ENCODE data around the gene AMPD3.

DNA sequence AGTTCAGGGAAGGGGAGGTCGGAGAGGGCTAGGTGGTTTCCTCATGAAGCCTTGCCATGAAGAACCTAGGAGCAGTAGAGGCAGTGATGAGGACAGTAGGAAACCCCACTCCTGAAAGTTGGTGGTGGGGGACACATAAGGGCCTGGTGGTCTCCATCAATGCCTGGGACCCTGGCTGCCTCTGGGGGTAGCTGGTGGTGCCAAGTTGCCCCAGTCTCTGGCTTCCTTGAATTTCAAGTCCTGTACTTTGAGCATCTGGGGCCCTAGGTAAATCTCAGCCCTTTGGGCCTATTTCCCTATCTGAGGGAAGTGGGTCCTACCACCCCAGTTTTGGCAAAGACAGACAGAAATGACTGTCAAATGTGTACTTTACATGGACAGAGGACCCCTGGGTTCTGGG is 28.1 kb downstream of the AMPD3 start:
- TF ChIP-seq, protein P1, sequence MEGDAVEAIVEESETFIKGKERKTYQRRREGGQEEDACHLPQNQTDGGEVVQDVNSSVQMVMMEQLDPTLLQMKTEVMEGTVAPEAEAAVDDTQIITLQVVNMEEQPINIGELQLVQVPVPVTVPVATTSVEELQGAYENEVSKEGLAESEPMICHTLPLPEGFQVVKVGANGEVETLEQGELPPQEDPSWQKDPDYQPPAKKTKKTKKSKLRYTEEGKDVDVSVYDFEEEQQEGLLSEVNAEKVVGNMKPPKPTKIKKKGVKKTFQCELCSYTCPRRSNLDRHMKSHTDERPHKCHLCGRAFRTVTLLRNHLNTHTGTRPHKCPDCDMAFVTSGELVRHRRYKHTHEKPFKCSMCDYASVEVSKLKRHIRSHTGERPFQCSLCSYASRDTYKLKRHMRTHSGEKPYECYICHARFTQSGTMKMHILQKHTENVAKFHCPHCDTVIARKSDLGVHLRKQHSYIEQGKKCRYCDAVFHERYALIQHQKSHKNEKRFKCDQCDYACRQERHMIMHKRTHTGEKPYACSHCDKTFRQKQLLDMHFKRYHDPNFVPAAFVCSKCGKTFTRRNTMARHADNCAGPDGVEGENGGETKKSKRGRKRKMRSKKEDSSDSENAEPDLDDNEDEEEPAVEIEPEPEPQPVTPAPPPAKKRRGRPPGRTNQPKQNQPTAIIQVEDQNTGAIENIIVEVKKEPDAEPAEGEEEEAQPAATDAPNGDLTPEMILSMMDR (IDR thresholded peaks at IDR 0.05 in 4 of 5, conservative IDR thresholded peaks at IDR 0.05 in 1 of 5), result no peak
- no peak for TF ChIP-seq POLR2A (IDR thresholded peaks at IDR 0.05)
